ENCODE measurements around the gene PHF10.

PHF10 gene

GRCh38 chr6:169723200-169723909 lies 945 bp downstream of the PHF10 start:
- peak; percentile 78 for DNase-seq (ENCODE audit: low spot score)
- in situ Hi-C loops (cut with MboI; ENCODE audit: low sequenced_read_pairs, unreplicated experiment) = no loop called here
- TF ChIP-seq CTCF (IDR thresholded peaks at IDR 0.05; ENCODE audit: borderline replicate concordance, control extremely low read depth, extremely low read depth, insufficient read depth, missing control alignments) = no peak

GRCh38 chr6:169722362-169723199 lies 1.7 kb downstream of the PHF10 start:
- no peak for TF ChIP-seq CTCF (IDR thresholded peaks at IDR 0.05; ENCODE audit: borderline replicate concordance, control extremely low read depth, extremely low read depth, insufficient read depth, missing control alignments)
- in situ Hi-C loops (cut with MboI; ENCODE audit: low sequenced_read_pairs, unreplicated experiment) = no loop called here
- DNase-seq (ENCODE audit: low spot score) = peak; percentile 21

GRCh38 chr6:169720207-169720855 lies 4.0 kb downstream of the PHF10 start:
- TF ChIP-seq CTCF (IDR thresholded peaks at IDR 0.05; ENCODE audit: borderline replicate concordance, control extremely low read depth, extremely low read depth, insufficient read depth, missing control alignments) = no peak
- no peak for DNase-seq (ENCODE audit: low spot score)
- in situ Hi-C loops (cut with MboI; ENCODE audit: low sequenced_read_pairs, unreplicated experiment) = no loop called here

GRCh38 chr6:169719117-169719516 lies 5.2 kb downstream of the PHF10 start:
- no peak for TF ChIP-seq CTCF (IDR thresholded peaks at IDR 0.05; ENCODE audit: borderline replicate concordance, control extremely low read depth, extremely low read depth, insufficient read depth, missing control alignments)
- in situ Hi-C loops (cut with MboI; ENCODE audit: low sequenced_read_pairs, unreplicated experiment) = no loop called here
- DNase-seq (ENCODE audit: low spot score) = no peak

- in situ Hi-C loops (cut with MboI; ENCODE audit: low sequenced_read_pairs, unreplicated experiment) = no loop called here
- no peak for DNase-seq (ENCODE audit: low spot score)
- TF ChIP-seq CTCF (IDR thresholded peaks at IDR 0.05; ENCODE audit: borderline replicate concordance, control extremely low read depth, extremely low read depth, insufficient read depth, missing control alignments) = no peak
These were observed 9.7 kb downstream of the PHF10 start for GRCh38 chr6:169714595-169714994.

GRCh38 chr6:169714178-169714577 lies 10.1 kb downstream of the PHF10 start:
- in situ Hi-C loops (cut with MboI; ENCODE audit: low sequenced_read_pairs, unreplicated experiment) = no loop called here
- no peak for TF ChIP-seq CTCF (IDR thresholded peaks at IDR 0.05; ENCODE audit: borderline replicate concordance, control extremely low read depth, extremely low read depth, insufficient read depth, missing control alignments)
- DNase-seq (ENCODE audit: low spot score) = no peak
